GM21825 (cell line): ENCODE measurements around the gene SLC35E4.
"Not testable (repeated sequence)": the region's sequence is repeated elsewhere in the genome, so short reads cannot be mapped to it uniquely, and the experiment has no call there.

Experiments used
- ATAC-seq: cut with Tn5 transposase; IDR thresholded peaks from one replicate; pipeline ENCODE4 v1.9.1; 2021; ENCODE audit warnings: mild to moderate bottlenecking, moderate library complexity; ENCODE audit not compliant: unreplicated experiment

The SLC35E4 gene

GRCh38 chr22:30635273-30636225 lies at the start of gene SLC35E4:
TSS of gene SLC35E4 (plus strand) at chr22:30635781. CDS start at chr22:30636451, 670 bp downstream.
- peak; percentile 63 for ATAC-seq

- no peak for ATAC-seq
Observed at GRCh38 chr22:30586414-30586813, 49.2 kb upstream of the SLC35E4 start.

DNA sequence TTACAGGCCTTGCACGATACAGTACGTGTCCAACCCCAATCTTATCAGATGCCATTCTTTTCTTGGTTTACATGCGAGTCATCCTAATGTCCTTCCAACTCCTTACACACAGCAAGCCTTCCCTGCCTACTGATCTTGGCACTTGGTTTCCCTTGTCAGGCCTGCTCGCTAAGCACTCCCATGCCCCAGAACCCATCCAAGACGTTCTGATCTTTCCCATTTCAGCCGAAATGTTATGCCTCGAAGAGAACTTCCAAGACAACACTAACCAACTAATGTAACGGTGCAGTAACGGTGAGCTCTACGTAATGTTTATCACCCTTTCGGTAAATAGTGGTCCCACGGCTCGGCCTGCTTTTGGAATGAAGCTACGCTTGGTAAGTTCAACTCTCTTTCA lies 44.4 kb upstream of the SLC35E4 start:
- ATAC-seq: no peak

DNA sequence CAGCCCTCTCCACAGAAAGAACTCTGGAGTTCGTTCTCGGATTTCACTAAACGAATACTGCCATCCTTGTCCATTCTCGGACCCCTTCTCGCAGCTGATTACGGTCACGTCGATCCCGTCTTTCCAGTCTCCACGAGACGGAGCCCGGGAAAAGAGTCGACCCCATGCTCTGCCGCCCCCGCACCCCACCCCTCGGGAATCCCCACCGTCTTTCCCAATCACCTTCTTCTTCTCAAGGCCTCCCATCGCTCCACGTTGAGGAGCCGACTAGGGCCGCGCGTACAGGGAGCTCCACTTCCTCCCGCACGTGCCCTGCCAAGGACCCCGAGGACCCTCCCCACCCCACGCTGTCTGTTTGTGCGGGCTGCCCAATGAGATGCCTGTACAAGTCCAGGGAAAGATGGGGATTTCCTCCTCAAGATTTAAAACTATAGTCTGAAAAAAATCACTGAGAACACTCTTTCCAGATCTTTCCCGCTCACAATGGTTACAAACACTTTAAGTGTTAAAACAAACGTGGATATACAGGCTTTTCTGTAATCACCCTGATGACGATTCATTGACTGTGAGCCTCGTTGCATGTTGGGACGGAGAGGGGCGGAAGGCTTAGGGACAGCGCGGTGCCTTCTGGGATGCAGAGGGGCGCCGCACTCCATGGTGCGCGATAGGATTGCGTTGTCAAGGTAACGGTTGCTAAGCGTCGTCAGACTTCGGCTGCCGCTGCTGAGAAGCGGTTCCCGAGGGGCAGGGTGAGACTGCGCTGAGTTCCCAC lies 43.8 kb upstream of the SLC35E4 start, which contains the start of gene PES1:
Gene PES1, minus strand, starts transcription at position 323 of the 772 bp plus-strand sequence. Its CDS starts 77 bp downstream, at position 246.
- peak; percentile 92 for ATAC-seq

DNA sequence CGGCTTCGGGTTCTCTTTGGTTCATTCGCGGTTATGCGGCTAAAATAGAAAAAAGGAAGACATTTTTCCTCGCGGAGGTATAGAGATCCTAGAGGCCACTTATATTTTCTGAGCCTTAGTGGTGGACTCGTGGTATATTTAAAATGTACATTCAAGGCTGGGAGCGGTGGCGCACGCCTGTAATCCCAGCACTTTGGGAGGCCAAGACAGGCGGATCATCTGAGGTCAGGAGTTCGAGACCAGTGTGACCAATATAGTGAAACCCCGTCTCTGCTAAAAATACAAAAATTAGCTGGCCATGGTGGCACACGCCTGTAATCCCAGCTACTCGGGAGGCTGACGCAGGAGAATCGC lies 43.2 kb upstream of the SLC35E4 start:
- not testable (repeated sequence) for ATAC-seq

DNA sequence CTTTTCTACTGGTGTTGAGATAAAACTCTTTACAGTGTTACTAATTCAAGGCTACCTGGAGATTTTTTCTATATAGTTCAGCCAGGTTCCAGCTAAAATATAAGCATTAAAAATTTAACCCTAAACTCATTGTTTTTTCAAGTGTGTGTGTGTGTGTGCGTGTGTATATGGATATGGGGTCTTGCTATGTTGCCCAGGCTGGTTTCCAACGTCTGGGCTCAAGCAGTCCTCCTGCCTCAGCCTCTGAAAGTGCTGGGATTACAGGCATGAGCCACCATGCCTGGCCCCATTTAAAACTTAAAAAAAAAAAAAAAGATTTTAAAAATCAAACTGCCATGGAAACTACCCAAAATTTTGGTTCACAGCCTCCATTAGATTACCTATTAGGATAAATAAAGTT lies 39.4 kb upstream of the SLC35E4 start:
- ATAC-seq: no peak

GRCh38 chr22:30596886-30597285 lies 38.7 kb upstream of the SLC35E4 start:
- ATAC-seq: no peak

DNA sequence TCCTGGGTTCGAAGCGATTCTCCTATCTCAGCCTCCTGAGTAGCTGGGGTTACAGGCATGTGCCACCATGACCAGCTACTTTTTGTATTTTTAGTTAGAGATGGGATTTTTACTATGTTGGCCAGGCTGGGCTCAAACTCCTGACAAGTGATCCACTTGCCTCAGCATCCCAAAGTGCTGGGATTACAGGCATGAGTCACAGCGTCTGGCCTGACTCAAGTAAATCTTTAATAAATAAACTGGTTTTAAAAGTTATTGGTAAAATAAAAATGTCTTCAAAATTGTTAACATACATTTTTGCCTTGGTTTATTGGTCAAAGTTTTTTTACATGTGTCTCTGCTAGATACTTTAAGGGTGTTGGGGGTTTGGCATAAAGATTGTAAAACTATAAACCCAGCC lies 36.6 kb upstream of the SLC35E4 start:
- ATAC-seq: no peak

- no peak for ATAC-seq
Observed at GRCh38 chr22:30600921-30601320, 34.7 kb upstream of the SLC35E4 start.

GRCh38 chr22:30601464-30601863 lies 34.1 kb upstream of the SLC35E4 start:
- ATAC-seq: no peak

GRCh38 chr22:30602049-30602448 lies 33.5 kb upstream of the SLC35E4 start:
- ATAC-seq: no peak

- ATAC-seq: no peak
Observed at GRCh38 chr22:30603801-30604200, 31.8 kb upstream of the SLC35E4 start.

GRCh38 chr22:30604723-30605122 lies 30.9 kb upstream of the SLC35E4 start:
- no peak for ATAC-seq

- no peak for ATAC-seq
Observed at GRCh38 chr22:30605449-30606110, 30.0 kb upstream of the SLC35E4 start.

GRCh38 chr22:30606455-30607299 lies 28.9 kb upstream of the SLC35E4 start, which contains the start of gene TCN2:
TSS of gene TCN2 (plus strand) at chr22:30607174. CDS start at chr22:30607332, 158 bp downstream.
- no peak for ATAC-seq

- no peak for ATAC-seq
Observed at GRCh38 chr22:30607300-30607930, 28.2 kb upstream of the SLC35E4 start.

DNA sequence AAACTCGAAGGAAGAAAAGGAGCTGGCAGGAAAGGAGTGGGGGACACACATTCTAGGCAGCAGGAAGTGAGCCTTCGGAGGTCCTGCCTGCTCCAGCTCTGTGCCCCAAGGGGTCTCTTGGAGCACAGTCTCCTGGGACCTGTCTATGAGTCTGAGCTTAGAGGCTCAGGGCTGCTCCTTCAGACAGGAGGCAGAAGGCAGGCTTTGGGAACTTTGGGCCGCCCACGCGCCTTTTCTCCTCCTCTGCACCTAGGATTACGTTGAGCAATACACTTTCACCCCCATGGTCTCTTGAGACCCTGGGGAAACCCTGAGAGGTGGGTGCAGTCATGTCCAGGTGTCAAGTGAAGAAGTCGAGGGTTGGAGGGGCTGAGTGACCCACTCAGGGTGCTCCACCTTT lies 27.6 kb upstream of the SLC35E4 start:
- ATAC-seq: no peak

DNA sequence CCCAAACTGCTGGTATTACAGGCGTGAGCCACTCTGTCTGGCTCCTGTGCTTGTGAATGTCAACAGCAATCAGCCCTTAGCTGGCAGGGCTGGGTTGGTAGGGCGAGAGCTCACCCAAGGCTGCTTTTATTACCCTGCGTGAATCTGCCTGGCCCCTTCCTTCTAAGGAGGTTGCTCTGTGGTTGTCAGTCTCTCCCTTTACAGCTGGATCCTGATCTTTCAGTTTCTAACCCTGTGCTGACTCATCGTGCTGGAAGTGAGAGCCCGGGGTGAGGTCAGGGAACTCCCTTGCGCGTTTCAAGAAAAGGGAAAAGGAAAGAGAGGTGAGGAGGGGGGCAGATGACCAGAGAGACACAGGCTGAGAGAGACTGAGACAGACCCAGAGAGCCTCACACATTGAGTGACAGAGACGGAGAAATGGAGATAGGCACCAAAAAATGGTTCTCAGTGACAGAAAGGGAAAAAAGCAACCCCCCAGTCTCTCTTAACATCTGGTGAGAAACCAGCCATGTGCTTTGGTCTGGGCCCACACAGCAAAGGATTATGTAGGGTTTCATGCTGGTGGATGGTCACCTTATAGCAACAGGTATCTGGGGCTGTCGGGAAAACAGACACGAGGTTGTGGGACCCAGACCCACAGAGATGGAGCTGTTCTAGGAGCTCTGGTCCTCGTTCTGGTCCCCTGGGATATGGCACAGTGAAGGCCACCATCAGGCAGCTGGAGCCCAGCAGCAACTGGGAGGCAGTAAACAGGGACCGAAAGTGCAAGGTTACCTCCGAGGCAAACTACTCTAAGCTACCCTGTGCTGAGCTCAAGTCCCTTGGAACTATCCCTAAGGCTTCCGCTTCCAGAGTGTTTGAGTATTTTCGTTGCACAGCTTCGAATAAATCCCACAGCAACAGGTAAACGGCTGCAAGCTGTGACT lies 26.1 kb upstream of the SLC35E4 start:
- peak; percentile 38 for ATAC-seq

DNA sequence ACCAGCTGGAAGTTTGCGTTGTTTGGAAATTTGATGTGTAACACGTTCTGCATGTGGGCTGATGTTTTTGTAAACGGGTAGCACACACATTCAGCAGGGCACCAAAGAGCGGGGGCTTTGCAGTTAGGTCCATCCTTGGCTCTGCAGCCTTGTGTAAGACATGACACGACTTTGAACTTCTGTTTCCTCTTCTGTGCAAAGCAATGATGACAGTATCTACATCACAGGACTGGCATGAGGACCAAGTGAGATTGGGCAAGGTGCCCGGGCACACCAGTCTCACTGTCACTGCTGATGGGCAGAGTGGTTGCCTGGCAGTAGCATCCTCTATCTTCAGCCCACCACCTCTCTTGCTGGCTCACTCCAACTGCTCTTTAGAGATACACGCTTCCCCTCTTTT lies 25.3 kb upstream of the SLC35E4 start:
- ATAC-seq: no peak
